ENCODE measurements around the gene OR4F15.
"Not testable (repeated sequence)": the region's sequence is repeated elsewhere in the genome, so short reads cannot be mapped to it uniquely, and the experiment has no call there.

Gene OR4F15

GRCh38 chr15:101811902-101812301 is at the start of gene OR4F15:
Gene OR4F15, plus strand, starts transcription at chr15:101812202. Its CDS starts 5,985 bp downstream, at chr15:101818187.
- DNase-seq (ENCODE audit: low read depth, low spot score), result no peak

GRCh38 chr15:101764669-101765339 is 47.2 kb upstream of the OR4F15 start:
- DNase-seq (ENCODE audit: low read depth, low spot score), result peak; percentile 57

- DNase-seq (ENCODE audit: low read depth, low spot score), result not testable (repeated sequence)
Observed at GRCh38 chr15:101765340-101765671, 46.7 kb upstream of the OR4F15 start.

- DNase-seq (ENCODE audit: low read depth, low spot score), result no peak
Observed at GRCh38 chr15:101765772-101766456, 46.1 kb upstream of the OR4F15 start.

GRCh38 chr15:101767083-101767640 is 44.8 kb upstream of the OR4F15 start:
- not testable (repeated sequence) for DNase-seq (ENCODE audit: low read depth, low spot score)

- no peak for DNase-seq (ENCODE audit: low read depth, low spot score)
Observed at GRCh38 chr15:101772921-101773320, 39.1 kb upstream of the OR4F15 start.

GRCh38 chr15:101773496-101774100 is 38.4 kb upstream of the OR4F15 start:
- no peak for DNase-seq (ENCODE audit: low read depth, low spot score)

GRCh38 chr15:101775136-101775535 is 36.9 kb upstream of the OR4F15 start:
- no peak for DNase-seq (ENCODE audit: low read depth, low spot score)

- DNase-seq (ENCODE audit: low read depth, low spot score), result not testable (repeated sequence)
Observed at GRCh38 chr15:101778576-101778975, 33.4 kb upstream of the OR4F15 start.

- DNase-seq (ENCODE audit: low read depth, low spot score), result peak; percentile 39
Observed at GRCh38 chr15:101780225-101780624, 31.8 kb upstream of the OR4F15 start.

- no peak for DNase-seq (ENCODE audit: low read depth, low spot score)
Observed at GRCh38 chr15:101781928-101782327, 30.1 kb upstream of the OR4F15 start.

GRCh38 chr15:101784644-101785043 is 27.4 kb upstream of the OR4F15 start:
- no peak for DNase-seq (ENCODE audit: low read depth, low spot score)

- DNase-seq (ENCODE audit: low read depth, low spot score), result not testable (repeated sequence)
Observed at GRCh38 chr15:101786422-101786821, 25.6 kb upstream of the OR4F15 start.

- not testable (repeated sequence) for DNase-seq (ENCODE audit: low read depth, low spot score)
Observed at GRCh38 chr15:101788001-101788400, 24.0 kb upstream of the OR4F15 start.

- not testable (repeated sequence) for DNase-seq (ENCODE audit: low read depth, low spot score)
Observed at GRCh38 chr15:101788503-101789269, 23.3 kb upstream of the OR4F15 start.

GRCh38 chr15:101790748-101791147 is 21.3 kb upstream of the OR4F15 start:
- not testable (repeated sequence) for DNase-seq (ENCODE audit: low read depth, low spot score)

- DNase-seq (ENCODE audit: low read depth, low spot score), result not testable (repeated sequence)
Observed at GRCh38 chr15:101793981-101794380, 18.0 kb upstream of the OR4F15 start.

GRCh38 chr15:101795455-101795854 is 16.5 kb upstream of the OR4F15 start:
- peak; percentile 41 for DNase-seq (ENCODE audit: low read depth, low spot score)

- no peak for DNase-seq (ENCODE audit: low read depth, low spot score)
Observed at GRCh38 chr15:101799665-101800064, 12.3 kb upstream of the OR4F15 start.

- DNase-seq (ENCODE audit: low read depth, low spot score), result no peak
Observed at GRCh38 chr15:101801048-101801447, 11.0 kb upstream of the OR4F15 start.

GRCh38 chr15:101803209-101803608 is 8.8 kb upstream of the OR4F15 start, which contains the start of gene OR4F6:
Gene OR4F6, plus strand, starts transcription at chr15:101803509. Its CDS starts 2,211 bp downstream, at chr15:101805720.
- no peak for DNase-seq (ENCODE audit: low read depth, low spot score)

GRCh38 chr15:101803676-101804075 is 8.3 kb upstream of the OR4F15 start:
- DNase-seq (ENCODE audit: low read depth, low spot score), result no peak
